Measurements from ENCODE around the gene DCAF17. TPM values are rescaled to one million over a fixed set of nuclear protein-coding genes. Genes with fewer than 3 reads are reported as not detected.
"Not testable (repeated sequence)": the region's sequence is repeated elsewhere in the genome, so short reads cannot be mapped to it uniquely, and the experiment has no call there.

The DCAF17 gene
- total RNA-seq, 1 experiment from 2014 or later, result 13.0 TPM

DNA sequence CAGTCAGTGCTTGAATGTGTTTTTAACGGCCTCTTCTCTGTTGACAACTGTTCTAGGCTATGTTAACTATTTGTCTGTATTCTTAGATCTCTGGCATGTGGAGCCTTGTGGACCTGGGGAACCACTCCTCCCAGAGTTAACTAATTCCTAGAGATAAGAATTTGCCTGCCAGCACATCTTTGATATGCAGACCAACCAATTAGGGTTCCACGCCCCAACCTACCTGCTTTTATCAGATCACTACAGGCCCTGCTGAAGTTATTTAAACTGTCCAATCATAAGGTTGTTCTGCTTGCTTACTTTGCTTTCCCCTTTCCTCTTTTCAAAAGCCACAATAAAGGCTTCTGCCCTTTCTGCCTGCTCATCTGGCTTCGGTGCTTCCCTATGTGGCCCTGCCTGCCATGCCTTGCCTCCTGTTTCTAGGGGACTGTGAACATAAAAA is 79.7 kb downstream of the DCAF17 start:
- DNase-seq (ENCODE audit: low read depth), result no peak

DNA sequence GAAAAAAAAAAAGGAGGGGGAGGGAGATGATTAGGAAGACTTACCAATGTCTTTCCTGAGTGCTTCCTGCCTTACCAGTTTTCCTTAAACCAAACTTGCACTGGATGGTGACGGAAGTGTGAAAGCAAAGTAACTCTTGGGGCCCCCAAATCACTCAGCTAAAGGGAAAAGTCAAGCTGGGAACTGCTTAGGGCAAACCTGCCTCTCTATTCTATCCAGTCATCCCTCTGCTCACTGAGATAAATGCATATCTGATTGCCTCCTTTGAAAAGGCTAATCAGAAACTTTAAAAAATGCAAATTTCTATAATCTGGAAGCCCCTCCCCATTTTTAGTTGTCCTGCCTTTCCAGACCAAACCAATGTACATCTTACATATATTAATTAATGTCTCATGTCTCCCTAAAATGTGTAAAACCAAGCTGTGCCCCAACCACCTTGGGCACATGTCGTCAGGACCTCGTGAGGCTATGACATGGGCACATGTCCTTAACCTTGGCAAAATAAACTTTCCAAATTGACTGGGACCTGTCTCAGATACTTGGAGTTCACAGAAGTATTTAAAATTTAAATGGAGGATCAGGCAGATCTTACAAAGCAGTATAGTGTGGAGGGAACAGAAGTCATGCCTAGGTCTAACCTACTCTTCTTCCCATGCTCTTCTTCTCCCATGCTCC is 81.0 kb downstream of the DCAF17 start:
- no peak for DNase-seq (ENCODE audit: low read depth)

DNA sequence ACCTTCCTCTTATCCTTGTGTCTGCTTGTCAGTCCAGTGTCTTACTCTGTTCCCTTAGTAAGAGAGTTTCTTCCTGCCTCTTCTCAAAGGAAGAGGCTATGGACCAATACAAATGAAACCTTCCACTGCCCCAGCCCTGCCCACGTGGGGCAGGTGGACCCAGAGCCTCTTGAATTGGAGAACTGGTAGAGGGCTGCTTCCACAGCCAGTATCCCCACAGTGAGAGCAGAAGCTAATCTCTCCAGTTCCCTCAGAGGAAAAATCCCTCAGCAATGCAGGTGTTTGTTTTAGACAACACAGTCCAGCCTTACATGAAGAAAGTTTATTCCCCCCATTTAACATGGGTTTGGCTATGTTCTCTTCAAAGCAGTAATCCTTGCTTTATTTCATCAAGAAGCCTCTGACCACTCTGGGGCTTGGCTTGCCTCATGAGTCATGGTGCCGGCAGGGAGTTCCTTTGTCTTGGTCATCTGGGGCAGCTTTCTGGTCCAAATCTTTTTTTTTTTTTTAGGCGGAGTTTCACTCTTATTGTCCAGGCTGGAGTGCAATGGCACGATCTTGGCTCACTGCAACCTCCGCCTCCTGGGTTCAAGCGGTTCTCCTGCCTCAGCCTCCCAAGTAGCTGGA is 81.8 kb downstream of the DCAF17 start:
- peak; percentile 77 for DNase-seq (ENCODE audit: low read depth)

DNA sequence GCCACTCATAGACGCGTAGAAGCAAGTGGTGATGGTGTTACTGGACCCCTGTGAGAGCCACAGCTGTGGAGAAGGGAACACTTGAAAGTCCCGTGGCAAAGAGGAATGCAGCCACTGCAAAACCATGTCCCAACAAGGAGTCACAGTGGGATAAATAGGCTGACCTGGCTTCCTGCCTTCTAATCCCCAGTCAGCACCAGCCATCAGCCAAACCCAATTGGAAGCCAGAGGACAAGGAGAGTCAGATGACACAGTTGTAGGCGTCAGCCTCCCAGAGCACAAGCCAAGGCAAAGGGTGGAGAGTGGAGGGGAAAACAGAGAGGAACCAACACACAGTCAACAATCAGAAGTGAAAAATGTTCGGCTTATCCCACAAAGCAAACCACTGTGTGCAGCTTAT is 82.8 kb downstream of the DCAF17 start:
- DNase-seq (ENCODE audit: low read depth), result peak; percentile 11

DNA sequence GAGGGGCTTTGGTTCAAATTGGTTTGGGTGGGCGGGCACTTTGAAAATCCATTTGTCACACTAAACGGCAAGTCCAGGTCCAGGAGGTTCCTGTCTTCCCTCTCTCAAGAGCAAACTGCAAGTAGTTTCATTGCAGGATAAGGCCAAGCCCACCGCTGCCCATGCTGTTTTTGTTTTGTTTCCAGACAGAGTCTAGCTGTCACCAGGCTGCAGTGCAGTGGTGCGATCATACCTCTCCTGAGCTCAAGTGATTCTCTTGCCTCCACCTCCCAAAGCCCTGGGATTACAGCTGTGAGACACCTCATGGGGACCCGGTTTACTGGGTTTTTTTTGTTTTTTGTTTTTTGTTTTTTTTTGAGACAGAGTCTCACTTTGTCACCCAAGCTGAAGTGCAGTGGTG is 86.4 kb downstream of the DCAF17 start:
- no peak for DNase-seq (ENCODE audit: low read depth)

DNA sequence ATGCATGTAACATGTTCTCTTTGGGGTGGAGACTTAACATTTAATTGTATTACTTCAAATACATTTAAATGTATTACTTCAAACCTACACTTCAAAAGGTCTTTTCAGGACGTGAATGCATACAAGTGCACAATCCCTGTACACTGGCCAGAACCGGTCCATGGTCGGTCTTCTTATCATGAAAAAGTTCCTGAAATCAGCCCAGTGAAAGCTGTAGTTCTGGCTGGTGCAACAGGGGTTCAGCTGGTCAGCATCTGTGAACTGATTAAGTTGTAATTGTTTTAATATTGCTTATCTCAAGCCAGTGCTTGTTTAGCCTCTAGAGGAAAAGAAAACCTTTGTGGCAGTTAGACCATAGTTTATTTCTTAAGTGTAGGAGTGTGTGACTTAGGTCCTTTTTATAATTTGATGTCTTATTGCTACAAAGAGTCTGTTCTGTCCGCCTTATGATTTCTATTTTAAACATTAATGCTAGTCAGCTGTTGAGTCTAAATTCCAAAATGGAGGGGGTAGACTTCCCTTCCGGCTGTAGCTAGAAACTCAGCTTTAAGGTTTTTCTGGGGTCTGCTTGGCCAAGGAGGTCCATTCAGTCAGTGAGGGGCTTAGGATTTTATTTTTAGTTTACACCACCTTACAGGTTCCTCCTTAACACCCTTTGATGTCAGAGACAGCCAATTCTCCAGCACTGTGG is 87.5 kb downstream of the DCAF17 start:
- DNase-seq (ENCODE audit: low read depth), result no peak

DNA sequence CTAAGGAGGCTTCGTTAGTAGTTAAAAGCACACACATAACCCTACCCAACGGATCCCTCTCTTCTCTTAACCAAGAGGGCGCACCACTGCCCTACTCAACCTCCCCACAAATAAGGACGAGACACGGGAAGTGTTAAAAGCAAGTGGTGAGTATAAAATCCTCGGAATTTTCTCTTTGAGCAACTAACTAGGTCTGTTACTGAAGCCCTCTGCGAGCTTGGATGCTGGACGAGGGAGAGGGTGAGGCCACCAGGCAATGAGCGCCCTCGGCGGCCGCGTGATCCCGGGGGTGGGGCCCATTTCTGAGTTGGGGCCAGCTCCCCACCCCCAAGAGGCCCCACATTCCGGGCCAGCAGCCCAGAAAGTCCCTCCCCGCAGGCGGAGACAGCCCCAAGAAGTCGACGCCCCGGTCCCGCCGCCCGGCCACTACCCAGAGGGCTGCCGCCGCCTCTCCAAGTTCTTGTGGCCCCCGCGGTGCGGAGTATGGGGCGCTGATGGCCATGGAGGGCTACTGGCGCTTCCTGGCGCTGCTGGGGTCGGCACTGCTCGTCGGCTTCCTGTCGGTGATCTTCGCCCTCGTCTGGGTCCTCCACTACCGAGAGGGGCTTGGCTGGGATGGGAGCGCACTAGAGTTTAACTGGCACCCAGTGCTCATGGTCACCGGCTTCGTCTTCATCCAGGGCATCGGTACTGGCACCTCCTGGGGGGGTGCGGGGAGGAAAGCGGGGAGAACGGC is 88.2 kb downstream of the DCAF17 start, which contains the start of gene CYBRD1:
TSS of gene CYBRD1 (plus strand) at position 423 of the 736 bp plus-strand sequence. CDS start at position 495, 72 bp downstream.
- DNase-seq (ENCODE audit: low read depth), result peak; percentile 81

DNA sequence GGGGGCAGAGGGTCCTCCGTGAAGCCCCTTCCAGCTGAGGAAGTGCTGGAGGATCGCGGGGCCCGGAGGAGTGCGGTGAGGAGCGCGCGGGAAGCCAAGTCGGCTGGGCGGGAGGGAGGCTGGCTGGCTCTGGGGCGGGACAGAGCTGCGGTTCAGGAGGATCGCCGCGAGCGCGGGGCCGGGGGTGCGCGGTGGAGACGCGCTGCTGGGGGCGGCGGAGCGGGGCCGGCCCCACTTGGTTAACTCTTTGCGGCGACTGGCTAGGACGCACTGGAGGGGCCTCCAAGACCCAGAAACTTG is 88.7 kb downstream of the DCAF17 start:
- DNase-seq (ENCODE audit: low read depth), result no peak

DNA sequence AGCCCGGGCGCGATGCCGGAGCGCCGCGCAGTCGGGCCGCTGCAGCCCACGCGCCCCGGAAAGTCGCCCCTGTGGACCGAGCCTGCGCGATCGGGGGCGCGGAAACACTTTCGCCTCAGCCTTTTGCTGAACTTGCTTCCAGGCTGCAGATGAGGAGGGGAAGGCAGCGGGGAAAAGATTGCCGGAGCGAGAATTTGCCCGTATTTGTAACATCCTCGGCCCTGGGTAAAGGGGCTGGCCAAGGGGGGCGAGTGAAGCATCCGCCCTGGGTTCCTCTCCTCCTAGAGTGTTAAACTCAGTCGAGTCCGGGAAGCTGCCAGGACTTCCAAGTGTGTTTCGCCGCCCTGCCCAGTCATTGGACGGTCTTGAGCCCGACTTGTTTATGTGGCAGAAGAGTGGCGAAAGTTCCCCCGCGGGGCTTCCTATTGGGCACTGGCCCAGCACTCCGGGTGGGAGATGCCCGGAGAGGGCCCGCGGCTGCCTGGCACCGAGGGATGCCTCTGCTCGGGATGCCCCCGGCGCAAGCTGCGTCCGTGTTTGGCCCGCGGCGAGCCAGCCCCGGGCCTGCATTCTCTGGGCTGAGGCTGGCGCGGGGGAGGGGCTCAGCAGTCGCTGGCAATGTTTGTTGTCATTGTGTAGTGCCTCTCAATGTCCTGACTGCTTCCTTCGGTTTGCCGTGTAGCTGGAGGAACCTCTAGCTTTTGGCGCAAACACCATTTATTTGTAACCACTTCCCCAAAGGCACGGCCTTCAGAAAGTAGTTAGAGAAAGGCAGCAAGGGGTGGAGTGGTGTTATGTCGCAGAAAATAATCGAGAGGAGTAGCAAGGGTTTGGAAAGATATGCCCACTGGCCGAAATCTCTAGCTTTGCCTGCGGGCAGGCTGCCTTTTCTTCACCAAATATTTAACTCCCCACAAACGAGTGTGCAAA is 89.3 kb downstream of the DCAF17 start:
- peak; percentile 86 for DNase-seq (ENCODE audit: low read depth)

DNA sequence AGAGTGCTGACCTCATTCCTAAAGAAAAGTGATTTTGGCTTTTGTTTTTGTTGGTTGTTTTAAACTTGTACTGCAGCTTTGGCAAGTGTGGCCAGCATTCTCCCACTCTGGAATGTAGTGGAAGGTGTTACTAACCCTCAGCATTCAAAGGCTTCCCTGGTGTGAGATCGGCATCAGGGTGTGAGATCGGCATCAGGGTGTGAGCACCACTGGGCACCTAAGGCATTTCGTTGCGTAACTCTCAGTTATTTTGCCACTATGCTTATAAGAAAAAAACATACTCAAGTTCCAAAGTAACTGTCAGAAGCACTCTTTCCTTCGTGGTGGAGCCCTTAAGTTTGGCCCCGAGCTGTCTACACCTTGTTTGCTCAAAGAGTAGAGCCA is 90.0 kb downstream of the DCAF17 start:
- peak; percentile 46 for DNase-seq (ENCODE audit: low read depth)

DNA sequence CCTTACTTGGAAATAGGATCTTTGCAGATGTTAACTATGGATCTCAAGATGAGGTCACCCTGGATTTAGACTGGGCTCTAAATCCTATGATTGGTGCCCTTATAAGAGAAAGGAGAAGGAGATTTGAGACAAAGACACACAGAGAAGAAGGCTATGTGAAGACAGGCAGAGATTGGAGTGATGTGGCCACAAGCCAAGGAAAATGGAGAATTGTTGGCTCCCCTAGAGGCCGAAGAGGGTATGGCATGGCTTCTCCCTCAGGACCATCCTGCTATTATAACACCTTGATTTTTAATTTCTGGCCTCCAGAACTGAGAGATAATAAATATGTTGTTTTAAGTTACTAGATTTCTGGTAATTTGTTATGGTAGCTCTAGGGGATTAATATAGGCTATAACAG is 95.9 kb downstream of the DCAF17 start:
- DNase-seq (ENCODE audit: low read depth), result peak; percentile 20

DNA sequence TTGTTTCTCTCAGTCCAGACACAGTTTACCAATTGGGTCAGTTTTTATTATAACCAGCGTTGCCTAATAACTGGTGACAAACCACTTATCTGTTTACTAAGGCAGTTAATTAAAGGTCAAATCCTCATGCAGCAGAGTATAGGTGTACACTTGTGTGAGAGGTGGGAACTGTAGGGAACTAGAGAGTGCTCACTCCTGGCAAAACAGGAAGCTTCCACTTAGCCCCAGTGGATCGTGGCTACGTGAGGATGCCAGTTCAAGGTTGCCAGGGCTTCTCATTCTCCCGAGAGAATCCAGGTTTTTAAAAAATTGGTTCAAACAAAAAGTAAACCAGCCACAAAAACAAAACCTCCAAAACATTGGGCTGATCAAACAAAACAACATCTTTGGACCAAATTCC is 96.4 kb downstream of the DCAF17 start:
- DNase-seq (ENCODE audit: low read depth), result no peak

DNA sequence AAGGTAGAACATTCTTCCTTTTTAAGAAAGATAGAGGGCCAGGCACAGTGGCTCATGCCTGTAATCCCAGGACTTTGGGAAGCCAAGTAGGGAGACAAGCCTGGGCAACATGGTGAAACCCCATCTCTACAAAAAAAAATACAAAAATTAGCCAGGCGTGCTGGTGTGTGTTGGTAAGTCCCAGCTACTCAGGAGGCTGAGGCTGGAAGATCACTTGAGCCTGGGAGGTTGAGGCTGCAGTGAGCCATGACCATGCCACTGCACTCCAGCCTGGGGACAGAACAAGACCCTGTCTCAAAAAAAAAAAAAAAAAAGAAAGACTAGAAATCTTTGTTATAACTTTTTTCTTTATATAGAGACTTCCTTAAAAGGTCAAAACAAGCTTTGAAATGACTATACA is 96.8 kb downstream of the DCAF17 start:
- not testable (repeated sequence) for DNase-seq (ENCODE audit: low read depth)

DNA sequence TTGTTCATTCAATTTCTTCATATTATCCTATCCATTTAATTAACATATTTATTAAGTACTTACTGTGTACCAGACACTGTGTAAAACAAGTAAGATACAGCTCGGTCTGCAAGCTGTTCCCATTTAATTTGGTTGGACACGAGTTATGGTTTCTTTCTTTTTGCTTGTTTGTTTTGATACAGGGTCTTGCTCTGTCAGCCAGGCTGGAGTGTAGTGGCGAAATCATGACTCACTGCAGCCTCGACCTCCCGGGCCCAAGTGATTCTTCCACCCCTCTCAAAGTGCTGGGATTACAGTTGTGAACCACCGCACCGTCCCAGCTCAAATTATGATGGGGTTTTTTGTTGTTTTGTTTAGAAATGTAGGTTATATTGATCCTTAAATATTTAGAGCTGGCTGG is 97.3 kb downstream of the DCAF17 start:
- peak; percentile 71 for DNase-seq (ENCODE audit: low read depth)

DNA sequence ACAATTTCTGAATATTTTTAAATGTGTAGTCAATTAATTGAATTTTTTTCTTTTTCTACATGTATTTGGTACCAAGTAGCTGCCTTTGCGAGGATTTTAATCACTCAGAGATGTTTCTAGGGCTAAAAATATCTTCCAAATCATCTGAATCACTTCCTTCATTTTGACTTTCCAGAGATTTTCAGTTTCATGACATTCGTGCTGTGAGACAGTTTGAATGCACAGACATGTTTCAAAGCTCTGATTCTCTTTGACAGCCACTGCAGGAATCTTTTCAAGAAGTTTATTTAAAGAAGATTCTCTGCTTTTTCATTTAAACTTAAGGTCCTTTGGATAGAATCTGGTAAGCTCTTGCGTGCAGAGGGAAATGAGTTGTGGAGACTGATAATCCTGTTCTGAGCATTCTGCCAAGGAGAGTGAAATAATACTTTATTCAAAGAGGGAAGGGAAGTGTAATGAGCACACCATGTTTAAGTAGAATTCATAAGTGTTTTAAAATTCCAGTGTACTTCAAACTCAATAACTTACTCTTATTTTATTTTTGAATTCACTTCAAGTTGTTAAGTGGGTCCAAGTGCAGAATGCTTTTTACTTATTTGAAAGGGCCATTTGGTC is 97.9 kb downstream of the DCAF17 start:
- peak; percentile 19 for DNase-seq (ENCODE audit: low read depth)

DNA sequence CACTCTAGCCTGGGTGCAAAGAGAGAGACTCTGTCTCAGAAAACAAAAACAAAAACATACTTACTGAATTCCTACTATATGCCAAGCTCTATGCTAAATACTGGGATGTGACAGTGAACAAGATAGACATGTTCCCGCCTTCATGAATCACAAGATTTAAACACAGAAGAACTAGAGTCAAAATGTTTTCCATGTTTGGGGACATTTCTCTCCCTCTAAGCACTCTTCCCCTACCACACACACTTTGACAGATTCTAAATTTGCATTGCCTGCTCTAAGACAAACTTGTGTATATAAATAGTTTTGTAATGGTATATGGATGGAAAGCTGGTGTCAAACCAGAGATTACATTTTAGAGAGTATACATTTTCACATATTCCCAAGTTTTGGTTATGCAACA is 99.3 kb downstream of the DCAF17 start:
- no peak for DNase-seq (ENCODE audit: low read depth)

Other genes with a start within 250 kb of the DCAF17 start
- gene METTL8, start 236 bp upstream of the DCAF17 start, total RNA-seq (2014; rRNA removed; shearing (Covaris generic)), result 8.1 and 16.6 TPM in 2 replicates
- 43.7 and 54.7 TPM in 2 replicates for gene CYBRD1, start 88.2 kb downstream of the DCAF17 start, total RNA-seq (2014; rRNA removed; shearing (Covaris generic))

Data from M059J (cell line).